Neutrophil (primary cell): ENCODE measurements around the gene LAD1.

ENCODE experiments used
- H3K27ac ChIP-seq: fragments of 200-600 bp; sonication (generic); 2 replicates; pipeline ENCODE4 v1.5.1; 2016; ENCODE audit warnings: mild to moderate bottlenecking, moderate library complexity
- H3K27me3 ChIP-seq: fragments of 200-600 bp; sonication (generic); 2 replicates; pipeline ENCODE4 v1.6.0; 2016; ENCODE audit warnings: mild to moderate bottlenecking
- H3K36me3 ChIP-seq: fragments of 200-600 bp; sonication (generic); 2 replicates; pipeline ENCODE4 v1.5.1; 2017
- H3K4me1 ChIP-seq, 2 experiments: fragments of 200-600 bp in 1 of 2; sonication (generic) in 1 of 2; 1 replicate in 1 of 2; 2 replicates in 1 of 2; pipeline versions ENCODE4 v1.5.1 to v1.6.1; 2013 to 2016; ENCODE audit warnings: low read depth in 1 of 2, low read length in 1 of 2, mild to moderate bottlenecking in 1 of 2, moderate library complexity in 1 of 2; ENCODE audit not compliant: control insufficient read depth in 1 of 2, insufficient read depth in 1 of 2
- H3K4me3 ChIP-seq, 2 experiments: fragments of 200-600 bp in 1 of 2; sonication (generic) in 1 of 2; 1 replicate in 1 of 2; 2 replicates in 1 of 2; pipeline ENCODE4 v1.5.1; 2013 to 2016; ENCODE audit warnings: low read depth in 1 of 2, low read length in 1 of 2, mild to moderate bottlenecking in 1 of 2, moderate library complexity in 1 of 2
- H3K9me3 ChIP-seq: fragments of 200-600 bp; sonication (generic); 2 replicates; pipeline ENCODE4 v1.5.1; 2016
- TF ChIP-seq, protein P1 (sequence below): fragments of 200-600 bp; sonication (generic); IDR thresholded peaks from 2 replicates; pipeline ENCODE4 v1.5.1; 2016; ENCODE audit warnings: antibody characterized with exemption

The LAD1 gene

DNA sequence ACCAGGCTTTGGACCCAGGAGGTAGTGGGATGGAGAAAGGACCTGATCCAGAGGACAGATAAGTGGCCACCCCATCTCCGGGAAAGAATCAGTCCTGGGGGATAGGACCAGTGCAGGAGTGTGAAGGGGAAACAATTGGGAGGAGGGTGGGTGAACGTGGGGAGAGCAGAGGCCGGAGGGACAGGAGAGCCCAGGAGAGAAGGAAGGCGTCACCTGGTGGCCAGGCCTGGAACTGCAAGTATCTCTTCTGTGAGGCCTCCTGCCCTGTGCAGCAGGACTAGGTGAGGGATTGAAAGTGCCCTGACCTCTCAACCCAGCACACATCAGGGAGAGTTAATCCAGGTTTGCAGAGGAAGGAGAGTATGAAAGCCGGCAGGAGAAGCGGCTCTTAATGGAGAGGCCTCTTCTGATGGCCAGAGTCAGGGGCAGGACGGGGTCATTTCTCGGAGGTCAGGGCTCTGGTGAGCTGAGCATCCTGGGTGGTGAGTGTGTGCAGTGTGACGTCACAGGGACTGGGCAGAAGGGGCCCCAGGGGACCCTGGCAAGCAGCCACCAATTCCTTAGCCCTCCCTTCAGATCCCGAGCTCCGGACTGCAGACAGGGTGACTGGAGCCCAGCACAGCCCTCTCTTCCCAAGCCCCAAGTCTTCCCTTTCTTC lies 9.2 kb upstream of the LAD1 start:
- TF ChIP-seq, protein P1, sequence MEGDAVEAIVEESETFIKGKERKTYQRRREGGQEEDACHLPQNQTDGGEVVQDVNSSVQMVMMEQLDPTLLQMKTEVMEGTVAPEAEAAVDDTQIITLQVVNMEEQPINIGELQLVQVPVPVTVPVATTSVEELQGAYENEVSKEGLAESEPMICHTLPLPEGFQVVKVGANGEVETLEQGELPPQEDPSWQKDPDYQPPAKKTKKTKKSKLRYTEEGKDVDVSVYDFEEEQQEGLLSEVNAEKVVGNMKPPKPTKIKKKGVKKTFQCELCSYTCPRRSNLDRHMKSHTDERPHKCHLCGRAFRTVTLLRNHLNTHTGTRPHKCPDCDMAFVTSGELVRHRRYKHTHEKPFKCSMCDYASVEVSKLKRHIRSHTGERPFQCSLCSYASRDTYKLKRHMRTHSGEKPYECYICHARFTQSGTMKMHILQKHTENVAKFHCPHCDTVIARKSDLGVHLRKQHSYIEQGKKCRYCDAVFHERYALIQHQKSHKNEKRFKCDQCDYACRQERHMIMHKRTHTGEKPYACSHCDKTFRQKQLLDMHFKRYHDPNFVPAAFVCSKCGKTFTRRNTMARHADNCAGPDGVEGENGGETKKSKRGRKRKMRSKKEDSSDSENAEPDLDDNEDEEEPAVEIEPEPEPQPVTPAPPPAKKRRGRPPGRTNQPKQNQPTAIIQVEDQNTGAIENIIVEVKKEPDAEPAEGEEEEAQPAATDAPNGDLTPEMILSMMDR: peak; percentile 81
- Histone ChIP-seq H3K27ac (no peak overlapping the region), H3K27me3 (peaks cover 17% of the 10 kb centered on the region)

DNA sequence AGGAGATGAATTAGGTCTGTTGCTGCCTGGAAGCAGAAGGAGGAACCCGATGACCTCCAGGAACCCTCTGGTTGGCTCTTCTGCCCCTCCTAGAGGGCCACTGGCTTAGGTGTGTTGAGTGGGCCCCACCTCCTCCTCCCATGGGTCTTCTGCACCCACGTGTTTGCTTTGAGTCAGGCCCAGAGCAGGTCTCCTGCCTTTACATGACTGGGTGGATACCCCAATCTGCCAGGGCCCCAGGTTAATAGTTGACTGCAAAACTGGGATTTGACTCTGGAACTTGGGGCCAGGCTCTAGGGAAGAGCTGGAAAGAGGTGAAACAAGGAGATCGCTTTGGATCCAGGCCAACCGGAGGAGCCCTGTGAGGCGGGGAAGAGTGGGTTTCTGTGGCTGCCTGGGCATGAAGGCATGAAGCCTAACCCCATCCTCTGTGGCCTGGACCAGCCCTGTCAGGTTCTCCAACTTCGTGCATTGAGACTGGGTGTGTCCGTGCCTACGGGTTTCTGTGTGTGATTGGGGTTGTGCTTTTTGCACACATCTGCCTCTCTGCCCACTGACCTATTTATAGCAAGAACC lies 7.8 kb upstream of the LAD1 start:
- Histone ChIP-seq H3K4me3 (no peak overlapping the region), H3K36me3 (no peaks in the 10 kb centered on the region), H3K27ac (no peak overlapping the region), H3K4me1 (no peaks in the 10 kb centered on the region), H3K9me3 (no peaks in the 10 kb centered on the region), H3K27me3 (peaks cover 31% of the 10 kb centered on the region)
- TF ChIP-seq, protein P1: no peak

More for the DNA sequence above, 9.2 kb upstream of the LAD1 start:
- Histone ChIP-seq H3K4me3 (no peak overlapping the region), H3K36me3 (no peaks in the 10 kb centered on the region), H3K9me3 (no peaks in the 10 kb centered on the region), H3K4me1 (no peaks in the 10 kb centered on the region)

DNA sequence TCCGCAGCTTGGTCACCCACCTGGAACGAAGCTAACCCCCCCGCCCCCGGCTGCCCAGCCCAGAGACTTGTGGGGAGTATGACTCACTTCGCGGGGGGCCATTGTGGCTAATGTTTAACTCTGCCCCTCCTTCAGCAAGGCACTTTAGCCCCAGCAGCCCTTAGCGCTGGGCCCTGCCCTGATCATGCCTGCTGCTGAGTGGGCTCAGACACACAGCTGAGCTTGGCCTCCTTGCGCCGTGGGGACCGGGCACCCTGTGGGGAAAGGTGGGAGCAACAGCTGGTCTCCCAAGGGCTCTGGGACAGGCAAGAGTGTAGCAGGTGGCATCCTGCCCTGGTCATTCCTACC lies 6.3 kb upstream of the LAD1 start:
- Histone ChIP-seq H3K27ac (no peak overlapping the region), H3K36me3 (no peaks in the 10 kb centered on the region), H3K9me3 (no peaks in the 10 kb centered on the region), H3K4me3 (no peak overlapping the region), H3K4me1 (no peaks in the 10 kb centered on the region), H3K27me3 (peaks cover 45% of the 10 kb centered on the region)
- TF ChIP-seq, protein P1: no peak

DNA sequence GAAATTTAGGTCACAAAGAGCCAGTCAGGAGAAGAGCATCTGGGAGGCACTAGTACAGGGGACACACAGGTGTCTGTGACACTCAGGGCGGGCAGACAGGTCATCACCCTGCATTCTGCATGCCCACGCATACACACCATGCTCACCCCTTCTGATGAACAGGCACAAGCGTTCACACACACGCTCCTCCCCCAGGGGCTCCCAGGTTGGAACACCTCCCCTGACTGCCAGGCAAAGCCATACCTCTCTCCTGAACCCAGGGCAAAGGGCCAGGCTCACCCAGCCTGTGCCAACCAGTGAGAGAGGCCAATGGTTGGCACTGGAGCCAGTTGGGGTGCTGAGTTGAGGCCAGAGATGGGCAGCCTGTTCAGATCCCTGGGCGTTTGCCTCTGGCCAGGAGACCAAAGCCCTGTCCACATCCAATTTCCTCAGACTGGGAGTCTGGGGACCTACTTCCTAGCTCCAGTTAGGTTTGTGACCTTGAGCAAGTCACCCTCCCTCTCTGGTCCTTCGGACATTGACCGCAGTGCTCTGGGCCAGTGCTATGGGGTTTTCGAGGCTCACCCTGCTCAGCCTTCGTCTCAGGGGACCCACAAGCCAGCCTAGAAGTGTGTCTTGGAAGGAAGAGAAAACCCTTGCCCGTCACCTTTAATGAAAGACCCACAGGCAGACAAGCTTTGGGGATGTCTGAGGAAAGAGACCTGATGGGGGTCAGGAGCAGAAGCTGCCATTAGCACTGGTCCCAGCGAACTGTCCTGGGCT lies 5.8 kb upstream of the LAD1 start:
- Histone ChIP-seq H3K27ac (no peak overlapping the region), H3K27me3 (peaks cover 51% of the 10 kb centered on the region), H3K4me1 (no peaks in the 10 kb centered on the region), H3K4me3 (no peak overlapping the region), H3K36me3 (no peaks in the 10 kb centered on the region), H3K9me3 (no peaks in the 10 kb centered on the region)
- TF ChIP-seq, protein P1: no peak

DNA sequence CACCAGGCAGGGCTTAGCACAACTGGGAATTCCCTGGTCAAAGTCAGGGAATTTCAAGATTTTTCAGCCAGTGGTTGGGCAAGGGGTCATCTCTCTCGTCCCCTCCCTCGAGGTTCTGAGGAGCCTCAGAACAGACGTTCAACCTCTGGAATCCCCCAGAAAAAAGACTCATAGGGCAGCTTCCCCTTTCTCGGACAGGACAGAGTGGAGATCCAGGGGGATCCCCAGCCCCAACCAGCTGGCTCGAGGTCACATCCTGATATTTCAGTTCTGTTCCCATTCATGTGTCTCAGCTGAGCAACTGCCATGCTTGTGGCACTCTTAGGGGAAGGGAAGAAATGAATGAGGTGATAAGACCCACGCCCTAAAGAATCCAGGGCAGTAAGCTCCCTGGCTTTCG lies 4.9 kb upstream of the LAD1 start:
- Histone ChIP-seq H3K9me3 (no peaks in the 10 kb centered on the region), H3K4me1 (no peaks in the 10 kb centered on the region), H3K27ac (no peak overlapping the region), H3K36me3 (no peaks in the 10 kb centered on the region), H3K27me3 (peaks cover 59% of the 10 kb centered on the region), H3K4me3 (no peak overlapping the region)
- TF ChIP-seq, protein P1: no peak
